ENCODE measurements around the gene ENTPD2. TPM values are rescaled to one million over a fixed set of nuclear protein-coding genes. Genes with fewer than 3 reads are reported as not detected.

ENTPD2 gene
- total RNA-seq (under 0.01 TPM in 2 replicates), polyA plus RNA-seq (not detected in 2 replicates), polyA minus RNA-seq (ENCODE audit: low replicate concordance) (not detected in 2 replicates)
- 0.12 TPM in 1 of 2 replicates, not detected in the other for polyA plus RNA-seq (2012)

GRCh38 chr9:137053944-137054931 is at the start of gene ENTPD2:
ENTPD2 (minus strand) TSS chr9:137054061; CDS start chr9:137053997, 64 bp downstream.
- Histone ChIP-seq H3K9me3 (ENCODE audit: control insufficient read depth, insufficient read depth, low read depth, low read length) (no peaks in the 10 kb centered on the region), H3K9ac (ENCODE audit: insufficient read depth, low read length) (no peak within 1 kb of the TSS), H3K36me3 (ENCODE audit: control insufficient read depth, insufficient read depth, low read length) (no peaks in the 10 kb centered on the region), H2AFZ (ENCODE audit: low read length) (no peak within 1 kb of the TSS), H3K79me2 (ENCODE audit: control insufficient read depth, insufficient read depth, low read length) (no peaks in the 10 kb centered on the region), H3K4me3 (replicated peaks in 1 of 4; ENCODE audit: control extremely low read depth in 1 of 4, insufficient read depth in 1 of 4, low read depth in 3 of 4, low read length in 4 of 4) (no peak within 1 kb of the TSS), H3K4me2 (ENCODE audit: extremely low read depth, insufficient read depth, low read length) (no peak within 1 kb of the TSS), H4K20me1 (ENCODE audit: control insufficient read depth, extremely low read depth, insufficient read depth, low read length) (no peaks in the 10 kb centered on the region), H3K27me3 (ENCODE audit: control insufficient read depth, insufficient read depth, low read length) (peaks cover 24% of the 10 kb centered on the region), H3K27ac (ENCODE audit: insufficient read depth, low read length) (no peak within 1 kb of the TSS), H3K4me1 (ENCODE audit: control insufficient read depth, extremely low read depth, insufficient read depth, low read length) (peaks cover 2% of the 10 kb centered on the region)
- no peak for DNase-seq (ENCODE audit: low read depth in 2 of 2)
- no peak for TF ChIP-seq EZH2 (IDR thresholded peaks at IDR 0.05; ENCODE audit: low read length, missing control alignments)
- TF ChIP-seq CTCF (conservative IDR thresholded peaks at IDR 0.05 in 1 of 2, IDR thresholded peaks at IDR 0.05 in 1 of 2; ENCODE audit: low read depth in 1 of 2, low read length in 2 of 2), result no peak

GRCh38 chr9:137103206-137103999 is 49.5 kb upstream of the ENTPD2 start:
- no peak for TF ChIP-seq CTCF (conservative IDR thresholded peaks at IDR 0.05 in 1 of 2, IDR thresholded peaks at IDR 0.05 in 1 of 2; ENCODE audit: low read depth in 1 of 2, low read length in 2 of 2)
- Histone ChIP-seq H3K9me3 (ENCODE audit: control insufficient read depth, insufficient read depth, low read depth, low read length) (peaks cover 7% of the 10 kb centered on the region), H3K4me3 (replicated peaks in 1 of 4; ENCODE audit: control extremely low read depth in 1 of 4, insufficient read depth in 1 of 4, low read depth in 3 of 4, low read length in 4 of 4) (no peak overlapping the region), H3K4me1 (ENCODE audit: control insufficient read depth, extremely low read depth, insufficient read depth, low read length) (no peaks in the 10 kb centered on the region), H3K36me3 (ENCODE audit: control insufficient read depth, insufficient read depth, low read length) (peaks cover 57% of the 10 kb centered on the region), H3K4me2 (ENCODE audit: extremely low read depth, insufficient read depth, low read length) (no peak overlapping the region), H2AFZ (ENCODE audit: low read length) (no peak overlapping the region), H3K9ac (ENCODE audit: insufficient read depth, low read length) (no peak overlapping the region), H4K20me1 (ENCODE audit: control insufficient read depth, extremely low read depth, insufficient read depth, low read length) (no peaks in the 10 kb centered on the region), H3K27ac (ENCODE audit: insufficient read depth, low read length) (no peak overlapping the region), H3K79me2 (ENCODE audit: control insufficient read depth, insufficient read depth, low read length) (no peaks in the 10 kb centered on the region), H3K27me3 (ENCODE audit: control insufficient read depth, insufficient read depth, low read length) (no peaks in the 10 kb centered on the region)
- no peak for DNase-seq (ENCODE audit: low read depth in 2 of 2)

GRCh38 chr9:137099231-137099630 is 45.4 kb upstream of the ENTPD2 start:
- H3K36me3 ChIP-seq (ENCODE audit: control insufficient read depth, insufficient read depth, low read length), result peaks cover 43% of the 10 kb centered on the region
- H4K20me1 ChIP-seq (ENCODE audit: control insufficient read depth, extremely low read depth, insufficient read depth, low read length), result no peaks in the 10 kb centered on the region
- TF ChIP-seq EZH2 (IDR thresholded peaks at IDR 0.05; ENCODE audit: low read length, missing control alignments), result no peak
- no peak for TF ChIP-seq CTCF (conservative IDR thresholded peaks at IDR 0.05 in 1 of 2, IDR thresholded peaks at IDR 0.05 in 1 of 2; ENCODE audit: low read depth in 1 of 2, low read length in 2 of 2)

More at GRCh38 chr9:137099231-137099630, 45.4 kb upstream of the ENTPD2 start:
- Histone ChIP-seq H3K9ac (ENCODE audit: insufficient read depth, low read length) (no peak overlapping the region), H3K27ac (ENCODE audit: insufficient read depth, low read length) (no peak overlapping the region), H3K4me2 (ENCODE audit: extremely low read depth, insufficient read depth, low read length) (no peak overlapping the region), H3K4me3 (replicated peaks in 1 of 4; ENCODE audit: control extremely low read depth in 1 of 4, insufficient read depth in 1 of 4, low read depth in 3 of 4, low read length in 4 of 4) (no peak overlapping the region), H3K4me1 (ENCODE audit: control insufficient read depth, extremely low read depth, insufficient read depth, low read length) (no peaks in the 10 kb centered on the region), H3K9me3 (ENCODE audit: control insufficient read depth, insufficient read depth, low read depth, low read length) (peaks cover 7% of the 10 kb centered on the region), H2AFZ (ENCODE audit: low read length) (no peak overlapping the region), H3K27me3 (ENCODE audit: control insufficient read depth, insufficient read depth, low read length) (no peaks in the 10 kb centered on the region), H3K79me2 (ENCODE audit: control insufficient read depth, insufficient read depth, low read length) (no peaks in the 10 kb centered on the region)
- no peak for DNase-seq (ENCODE audit: low read depth in 2 of 2)

Measured in fibroblast of lung (primary cell).